NCI-H187 treated with DMSO at 0.1 percent for 48 hours (cell line): Measurements from ENCODE around the gene RAB19.

Experiments used
- DNase-seq: peaks from one replicate; lab custom pipeline; 2025; lab: John Stamatoyannopoulos, UW

The RAB19 gene

GRCh38 chr7:140403878-140404564 lies at the start of gene RAB19:
RAB19 (plus strand) TSS chr7:140404058; CDS start chr7:140407647, 3,589 bp downstream.
- DNase-seq: peak; percentile 18

GRCh38 chr7:140358024-140358411 lies 45.8 kb upstream of the RAB19 start:
- DNase-seq: no peak

GRCh38 chr7:140358412-140359051 lies 45.3 kb upstream of the RAB19 start:
- no peak for DNase-seq

GRCh38 chr7:140360697-140361229 lies 43.1 kb upstream of the RAB19 start:
- DNase-seq: no peak

GRCh38 chr7:140364819-140365218 lies 39.0 kb upstream of the RAB19 start:
- DNase-seq: peak; percentile 15

- no peak for DNase-seq
These were observed 36.3 kb upstream of the RAB19 start for GRCh38 chr7:140367528-140367927.

GRCh38 chr7:140369294-140369693 lies 34.6 kb upstream of the RAB19 start:
- no peak for DNase-seq

GRCh38 chr7:140375323-140375722 lies 28.5 kb upstream of the RAB19 start:
- no peak for DNase-seq

- DNase-seq: no peak
These were observed 27.7 kb upstream of the RAB19 start for GRCh38 chr7:140375892-140376730.

- no peak for DNase-seq
These were observed 19.7 kb upstream of the RAB19 start for GRCh38 chr7:140383954-140384713.

- DNase-seq: no peak
These were observed 18.8 kb upstream of the RAB19 start for GRCh38 chr7:140384894-140385545.

GRCh38 chr7:140389445-140389844 lies 14.4 kb upstream of the RAB19 start:
- no peak for DNase-seq

- DNase-seq: no peak
These were observed 13.8 kb upstream of the RAB19 start for GRCh38 chr7:140390034-140390433.

- DNase-seq: no peak
These were observed 13.2 kb upstream of the RAB19 start for GRCh38 chr7:140390466-140391190.

GRCh38 chr7:140391634-140392033 lies 12.2 kb upstream of the RAB19 start:
- no peak for DNase-seq

GRCh38 chr7:140393756-140394306 lies 10.0 kb upstream of the RAB19 start:
- DNase-seq: no peak

GRCh38 chr7:140397784-140398750 lies 5.8 kb upstream of the RAB19 start, which contains the start of gene SLC37A3:
SLC37A3 (minus strand) TSS chr7:140398530; CDS start chr7:140382526, 16,004 bp downstream.
- peak; percentile 46 for DNase-seq

GRCh38 chr7:140398821-140399220 lies 5.0 kb upstream of the RAB19 start:
- DNase-seq: no peak

- no peak for DNase-seq
These were observed 3.5 kb upstream of the RAB19 start for GRCh38 chr7:140400381-140400780.
